Measurements from ENCODE around the gene TBCB.

- TF ChIP-seq CTCF (IDR thresholded peaks at IDR 0.05) (no peak), POLR2A (IDR thresholded peaks at IDR 0.05) (no peak)
Measured at GRCh38 chr19:36121486-36122124, 6.3 kb downstream of the TBCB start.
